ENCODE results near the gene KMT2E.

KMT2E gene

GRCh38 chr7:105012503-105013220, 1.3 kb upstream of the KMT2E start (continued):
- TF ChIP-seq, protein P1, sequence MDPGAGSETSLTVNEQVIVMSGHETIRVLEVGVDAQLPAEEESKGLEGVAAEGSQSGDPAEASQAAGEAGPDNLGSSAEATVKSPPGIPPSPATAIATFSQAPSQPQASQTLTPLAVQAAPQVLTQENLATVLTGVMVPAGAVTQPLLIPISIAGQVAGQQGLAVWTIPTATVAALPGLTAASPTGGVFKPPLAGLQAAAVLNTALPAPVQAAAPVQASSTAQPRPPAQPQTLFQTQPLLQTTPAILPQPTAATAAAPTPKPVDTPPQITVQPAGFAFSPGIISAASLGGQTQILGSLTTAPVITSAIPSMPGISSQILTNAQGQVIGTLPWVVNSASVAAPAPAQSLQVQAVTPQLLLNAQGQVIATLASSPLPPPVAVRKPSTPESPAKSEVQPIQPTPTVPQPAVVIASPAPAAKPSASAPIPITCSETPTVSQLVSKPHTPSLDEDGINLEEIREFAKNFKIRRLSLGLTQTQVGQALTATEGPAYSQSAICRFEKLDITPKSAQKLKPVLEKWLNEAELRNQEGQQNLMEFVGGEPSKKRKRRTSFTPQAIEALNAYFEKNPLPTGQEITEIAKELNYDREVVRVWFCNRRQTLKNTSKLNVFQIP (CRISPR knock-in tag; IDR thresholded peaks at IDR 0.05; ENCODE audit: borderline replicate concordance, low read depth), result peak; percentile 75
- TF ChIP-seq, protein P2, sequence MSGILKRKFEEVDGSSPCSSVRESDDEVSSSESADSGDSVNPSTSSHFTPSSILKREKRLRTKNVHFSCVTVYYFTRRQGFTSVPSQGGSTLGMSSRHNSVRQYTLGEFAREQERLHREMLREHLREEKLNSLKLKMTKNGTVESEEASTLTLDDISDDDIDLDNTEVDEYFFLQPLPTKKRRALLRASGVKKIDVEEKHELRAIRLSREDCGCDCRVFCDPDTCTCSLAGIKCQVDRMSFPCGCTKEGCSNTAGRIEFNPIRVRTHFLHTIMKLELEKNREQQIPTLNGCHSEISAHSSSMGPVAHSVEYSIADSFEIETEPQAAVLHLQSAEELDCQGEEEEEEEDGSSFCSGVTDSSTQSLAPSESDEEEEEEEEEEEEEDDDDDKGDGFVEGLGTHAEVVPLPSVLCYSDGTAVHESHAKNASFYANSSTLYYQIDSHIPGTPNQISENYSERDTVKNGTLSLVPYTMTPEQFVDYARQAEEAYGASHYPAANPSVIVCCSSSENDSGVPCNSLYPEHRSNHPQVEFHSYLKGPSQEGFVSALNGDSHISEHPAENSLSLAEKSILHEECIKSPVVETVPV (CRISPR knock-in tag; IDR thresholded peaks at IDR 0.05), result no peak; the same call in 1 of the 2 replicates
- TF ChIP-seq TOX (CRISPR knock-in tag; IDR thresholded peaks at IDR 0.05; ENCODE audit: borderline replicate concordance) (no peak), PPARA (CRISPR knock-in tag; IDR thresholded peaks at IDR 0.05; ENCODE audit: borderline replicate concordance) (no peak), ARNTL (CRISPR knock-in tag; IDR thresholded peaks at IDR 0.05; ENCODE audit: borderline replicate concordance, low read depth) (no peak), ZC3H10 (CRISPR knock-in tag; IDR thresholded peaks at IDR 0.05) (peak; percentile 54; the same call in 1 of the 2 replicates), ZNF565 (CRISPR knock-in tag; conservative IDR thresholded peaks at IDR 0.05; ENCODE audit: low read depth) (0 out of 2 replicates have a peak, but pooled peaks have one; percentile 13), ZFP3 (CRISPR knock-in tag; IDR thresholded peaks at IDR 0.05) (0 out of 2 replicates have a peak, but pooled peaks have one; percentile 63), RARB (CRISPR knock-in tag; IDR thresholded peaks at IDR 0.05) (peak; percentile 20; the same call in 1 of the 2 replicates)

DNA sequence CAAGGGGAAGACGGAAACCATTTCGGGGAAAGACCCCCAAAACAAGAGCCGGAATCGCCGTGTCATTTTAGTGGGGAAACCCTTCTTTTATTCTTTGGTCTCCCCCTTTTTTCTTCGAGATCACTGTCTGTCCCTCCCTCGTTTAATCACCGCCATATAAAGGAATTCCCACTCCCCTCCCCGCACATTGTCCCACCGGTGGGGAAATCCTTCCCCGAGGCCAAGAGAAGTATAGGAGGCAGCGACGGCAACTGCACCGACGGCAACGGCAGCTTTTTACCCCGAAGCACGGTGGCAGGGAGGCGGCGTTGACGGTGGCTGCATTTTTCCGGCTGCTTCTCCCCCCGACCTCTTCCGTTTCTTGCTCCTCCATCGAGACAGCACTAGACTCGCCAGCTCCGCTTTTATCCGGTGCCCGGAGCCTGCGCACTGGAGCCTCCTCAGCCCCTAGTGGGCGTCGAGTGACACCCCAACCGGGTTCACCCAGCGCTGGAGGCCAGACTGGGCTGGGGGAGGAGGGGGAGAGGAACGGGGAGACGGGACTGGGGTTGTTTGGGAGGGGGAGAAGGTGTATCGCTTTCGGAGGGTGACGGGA, 687 bp upstream of the KMT2E start:
- peak; percentile 80 for ATAC-seq
- peak; percentile 84 for TF ChIP-seq GLIS3 (CRISPR knock-in tag; IDR thresholded peaks at IDR 0.05)
- TF ChIP-seq TSHZ2 (CRISPR knock-in tag; IDR thresholded peaks at IDR 0.05), result peak; percentile 50
- TF ChIP-seq ZFP30 (CRISPR knock-in tag; IDR thresholded peaks at IDR 0.05), result peak; percentile 33; the same call in 1 of the 2 replicates
- peak; percentile 57 for TF ChIP-seq TOX (CRISPR knock-in tag; IDR thresholded peaks at IDR 0.05; ENCODE audit: borderline replicate concordance)
- TF ChIP-seq PATZ1 (CRISPR knock-in tag; IDR thresholded peaks at IDR 0.05; ENCODE audit: borderline replicate concordance), result no peak
- TF ChIP-seq, protein P1 (CRISPR knock-in tag; IDR thresholded peaks at IDR 0.05; ENCODE audit: borderline replicate concordance, low read depth), result 0 out of 2 replicates have a peak, but pooled peaks have one; percentile 78
- TF ChIP-seq ZNF70 (CRISPR knock-in tag; IDR thresholded peaks at IDR 0.05), result 0 out of 2 replicates have a peak, but pooled peaks have one; percentile 4
- TF ChIP-seq ESRRG (CRISPR knock-in tag; IDR thresholded peaks at IDR 0.05), result peak; percentile 88
- TF ChIP-seq, protein P2 (CRISPR knock-in tag; IDR thresholded peaks at IDR 0.05), result peak; percentile 82
- peak; percentile 34; the same call in 1 of the 2 replicates for TF ChIP-seq ZNF8 (CRISPR knock-in tag; IDR thresholded peaks at IDR 0.05)
- TF ChIP-seq SNAI2 (CRISPR knock-in tag; IDR thresholded peaks at IDR 0.05), result no peak
- peak; percentile 52; the same call in 1 of the 2 replicates for TF ChIP-seq CREB5 (CRISPR knock-in tag; IDR thresholded peaks at IDR 0.05; ENCODE audit: low read depth)
- no peak for TF ChIP-seq ZC3H10 (CRISPR knock-in tag; IDR thresholded peaks at IDR 0.05)
- no peak; the same call in 1 of the 2 replicates for TF ChIP-seq ZFP3 (CRISPR knock-in tag; IDR thresholded peaks at IDR 0.05)
- no peak for TF ChIP-seq OSR1 (CRISPR knock-in tag; IDR thresholded peaks at IDR 0.05)
- TF ChIP-seq CSDC2 (CRISPR knock-in tag; IDR thresholded peaks at IDR 0.05), result no peak; the same call in 1 of the 2 replicates

All from SK-N-SH treated with all-trans-retinoic acid at 6 μM for 48 hours (cell line).